Caco-2 (cell line): Measurements from ENCODE around the gene NLGN2. TPM values are rescaled to one million over a fixed set of nuclear protein-coding genes. Genes with fewer than 3 reads are reported as not detected.

Experiments used
- BruUV-seq: library from RNA; stranded (reverse); fragments of 400-500 nt; replicated peaks from 2 replicates; lab custom pipeline; 2021; lab: Mats Ljungman, UMichigan
- CTCF ChIA-PET: fragments of 300-600 bp; sonication (Branson Sonifier 250); formaldehyde crosslinking; loops from one replicate; lab custom pipeline; 2022; ENCODE audit warnings: antibody characterized with exemption; lab: Charles Lee
- POLR2A ChIA-PET: fragments of 300-600 bp; sonication (Branson Sonifier 250); formaldehyde crosslinking; loops from one replicate; lab custom pipeline; 2022; ENCODE audit warnings: antibody characterized with exemption; lab: Charles Lee
- DNase-seq, 2 experiments: peaks; one replicate each; pipeline versions ENCODE4 v3.0.0 to v3.0.0-alpha.2; 2020 to 2022
- H3K27me3 ChIP-seq: replicated peaks from 2 replicates; pipeline ENCODE4 v1.6.0; 2011; ENCODE audit warnings: low read length; ENCODE audit not compliant: control insufficient read depth, insufficient read depth
- H3K36me3 ChIP-seq: 2 replicates; pipeline ENCODE4 v1.5.1; 2011; ENCODE audit warnings: low read length; ENCODE audit not compliant: control insufficient read depth, insufficient read depth
- H3K4me1 ChIP-seq: fragments of 250-450 bp; sonication (Bioruptor Pico); 2 replicates; pipeline ENCODE4 v1.5.1; 2020; ENCODE audit warnings: mild to moderate bottlenecking
- H3K4me3 ChIP-seq: 2 replicates; pipeline ENCODE4 v1.5.1; 2011; ENCODE audit warnings: low read depth, mild to moderate bottlenecking, control low read depth, low read length
- H3K9me3 ChIP-seq: fragments of 250-450 bp; sonication (Bioruptor Pico); 2 replicates; pipeline ENCODE4 v1.5.1; 2020; ENCODE audit warnings: mild to moderate bottlenecking, moderate library complexity
- H3K27ac Mint-ChIP-seq: one replicate; pipeline ENCODE4 v1.8.0; 2022; ENCODE audit warnings: mixed read lengths; ENCODE audit not compliant: unreplicated experiment
- H3K27me3 Mint-ChIP-seq: one replicate; pipeline ENCODE4 v1.8.0; 2022; ENCODE audit warnings: mixed read lengths; ENCODE audit not compliant: insufficient read depth, unreplicated experiment
- H3K36me3 Mint-ChIP-seq: one replicate; pipeline ENCODE4 v1.8.0; 2022; ENCODE audit warnings: mild to moderate bottlenecking, mixed read lengths; ENCODE audit not compliant: insufficient read depth, unreplicated experiment
- H3K4me1 Mint-ChIP-seq: one replicate; pipeline ENCODE4 v1.8.0; 2022; ENCODE audit warnings: low read depth, mixed read lengths; ENCODE audit not compliant: unreplicated experiment
- H3K4me3 Mint-ChIP-seq: one replicate; pipeline ENCODE4 v1.8.0; 2022; ENCODE audit warnings: mild to moderate bottlenecking, moderate library complexity, mixed read lengths; ENCODE audit not compliant: unreplicated experiment
- H3K9me3 Mint-ChIP-seq: one replicate; pipeline ENCODE4 v1.8.0; 2022; ENCODE audit warnings: mixed read lengths; ENCODE audit not compliant: unreplicated experiment
- CTCF ChIP-seq, 2 experiments: fragments of 200-600 bp in 1 of 2; IDR thresholded peaks; 1 replicate in 1 of 2; 2 replicates in 1 of 2; pipeline versions ENCODE4 v1.5.1 to v1.8.0; 2011 to 2022; ENCODE audit warnings: antibody characterized with exemption in 1 of 2, control low read depth in 1 of 2, inconsistent platforms in 1 of 2, low read depth in 1 of 2, low read length in 1 of 2, mild to moderate bottlenecking in 1 of 2, moderate library complexity in 1 of 2; ENCODE audit not compliant: insufficient read depth in 1 of 2, severe bottlenecking in 1 of 2, unreplicated experiment in 1 of 2
- intact Hi-C: fragments of 100-400 bp; cut with micrococcal nuclease; formaldehyde crosslinking; loops from one replicate; pipeline ENCODE4 v1.10.0; 2022; ENCODE audit not compliant: unreplicated experiment
- total RNA-seq: library from RNA; stranded (reverse); gene quantifications from 2 replicates; pipeline ENCODE4 v1.2.3, GENCODE V29; 2022

The NLGN2 gene
- total RNA-seq, 1 experiment from 2014 or later, result 12.6 TPM

- CTCF ChIA-PET, result no interaction called here
- H3K4me1 Mint-ChIP-seq, result no peaks in the 10 kb centered on the region
- no peak for TF ChIP-seq CTCF (IDR thresholded peaks at IDR 0.05; ENCODE audit: insufficient read depth in 1 of 2, low read depth in 1 of 2, low read length in 1 of 2, severe bottlenecking in 1 of 2, unreplicated experiment in 1 of 2)
- no peak for DNase-seq
- no peaks in the 10 kb centered on the region for H3K9me3 ChIP-seq
- H3K9me3 Mint-ChIP-seq, result no peaks in the 10 kb centered on the region
- H3K27me3 ChIP-seq, result no peaks in the 10 kb centered on the region
- BruUV-seq, result no TSS peak
- H3K4me1 ChIP-seq, result no peaks in the 10 kb centered on the region
- no peak overlapping the region for H3K4me3 Mint-ChIP-seq
- intact Hi-C loops, result no loop called here
- no peaks in the 10 kb centered on the region for H3K36me3 Mint-ChIP-seq
- POLR2A ChIA-PET, result interaction anchor here (0.6 kb wide), 1 partner anchor 147 kb away, joined by 3 read pairs; no protein-coding TSS in a partner anchor
- no peak overlapping the region for H3K27ac Mint-ChIP-seq
- no peaks in the 10 kb centered on the region for H3K36me3 ChIP-seq
- H3K4me3 ChIP-seq, result no peak overlapping the region
- H3K27me3 Mint-ChIP-seq, result no peaks in the 10 kb centered on the region
Observed at GRCh38 chr17:7369825-7370224, 37.8 kb upstream of the NLGN2 start.

GRCh38 chr17:7370853-7371252 lies 36.8 kb upstream of the NLGN2 start:
- TF ChIP-seq CTCF (IDR thresholded peaks at IDR 0.05; ENCODE audit: insufficient read depth in 1 of 2, low read depth in 1 of 2, low read length in 1 of 2, severe bottlenecking in 1 of 2, unreplicated experiment in 1 of 2), result no peak
- Mint-ChIP-seq H3K4me1 (no peaks in the 10 kb centered on the region), H3K9me3 (no peaks in the 10 kb centered on the region), H3K36me3 (no peaks in the 10 kb centered on the region), H3K27me3 (no peaks in the 10 kb centered on the region), H3K27ac (no peak overlapping the region), H3K4me3 (no peak overlapping the region)
- Histone ChIP-seq H3K9me3 (no peaks in the 10 kb centered on the region), H3K4me1 (no peaks in the 10 kb centered on the region), H3K36me3 (no peaks in the 10 kb centered on the region), H3K4me3 (no peak overlapping the region), H3K27me3 (no peaks in the 10 kb centered on the region)
- intact Hi-C loops, result no loop called here
- BruUV-seq, result no TSS peak
- no peak for DNase-seq
- CTCF ChIA-PET, result no interaction called here
- POLR2A ChIA-PET, result interaction anchor here (0.6 kb wide), 1 partner anchor 110 kb away, joined by 3 read pairs; the partner anchor contains the start of gene SLC35G6

- Mint-ChIP-seq H3K4me1 (no peaks in the 10 kb centered on the region), H3K27me3 (no peaks in the 10 kb centered on the region), H3K4me3 (no peak overlapping the region), H3K27ac (no peak overlapping the region), H3K9me3 (no peaks in the 10 kb centered on the region), H3K36me3 (no peaks in the 10 kb centered on the region)
- no peak for TF ChIP-seq CTCF (IDR thresholded peaks at IDR 0.05; ENCODE audit: insufficient read depth in 1 of 2, low read depth in 1 of 2, low read length in 1 of 2, severe bottlenecking in 1 of 2, unreplicated experiment in 1 of 2)
- BruUV-seq, result no TSS peak
- Histone ChIP-seq H3K9me3 (no peaks in the 10 kb centered on the region), H3K27me3 (no peaks in the 10 kb centered on the region), H3K36me3 (no peaks in the 10 kb centered on the region), H3K4me3 (no peak overlapping the region), H3K4me1 (no peaks in the 10 kb centered on the region)
- intact Hi-C loops, result no loop called here
- POLR2A ChIA-PET, result no interaction called here
- DNase-seq, result no peak
- CTCF ChIA-PET, result no interaction called here
Observed at GRCh38 chr17:7374353-7374752, 33.3 kb upstream of the NLGN2 start.
